Fibroblast of upper back skin (primary cell): ENCODE measurements around the gene TMEM144.
"Not testable (repeated sequence)": the region's sequence is repeated elsewhere in the genome, so short reads cannot be mapped to it uniquely, and the experiment has no call there.

Source experiments
- DNase-seq: peaks from one replicate; pipeline ENCODE4 v3.0.0-alpha.2; 2013

TMEM144 gene

DNA sequence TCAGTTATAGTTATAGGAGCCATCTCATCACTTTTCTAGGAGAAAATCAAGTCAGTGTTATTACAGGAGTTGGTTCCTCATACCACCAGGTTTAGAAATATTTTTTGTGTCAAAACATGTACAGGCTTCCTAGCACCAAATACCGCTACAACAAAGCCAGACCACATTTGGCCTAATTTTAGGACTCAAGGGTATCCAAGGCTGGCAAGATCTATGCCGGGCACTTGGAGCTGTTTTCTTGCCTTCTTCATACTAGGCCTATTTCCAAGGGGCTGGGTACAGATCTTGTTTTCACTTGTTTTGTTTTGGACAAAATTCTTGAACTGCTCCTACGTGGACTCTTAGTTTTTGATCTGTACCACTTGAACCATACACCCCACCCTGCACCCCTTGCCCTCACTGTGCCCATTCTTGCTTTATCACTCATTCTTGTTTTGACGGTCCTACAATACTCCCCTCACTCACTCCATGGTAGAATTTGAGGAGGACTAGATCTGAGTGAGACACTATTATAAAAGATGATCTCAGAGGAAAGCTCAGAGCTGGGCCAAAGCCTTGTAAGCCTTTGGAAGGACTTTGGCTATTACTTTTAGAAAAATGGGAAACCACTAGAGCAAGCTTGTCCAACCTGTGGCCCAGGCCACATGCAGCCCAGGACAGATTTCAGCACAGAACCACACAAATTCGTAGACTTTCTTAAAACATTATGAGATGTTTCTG lies 17.7 kb upstream of the TMEM144 start:
- no peak for DNase-seq

DNA sequence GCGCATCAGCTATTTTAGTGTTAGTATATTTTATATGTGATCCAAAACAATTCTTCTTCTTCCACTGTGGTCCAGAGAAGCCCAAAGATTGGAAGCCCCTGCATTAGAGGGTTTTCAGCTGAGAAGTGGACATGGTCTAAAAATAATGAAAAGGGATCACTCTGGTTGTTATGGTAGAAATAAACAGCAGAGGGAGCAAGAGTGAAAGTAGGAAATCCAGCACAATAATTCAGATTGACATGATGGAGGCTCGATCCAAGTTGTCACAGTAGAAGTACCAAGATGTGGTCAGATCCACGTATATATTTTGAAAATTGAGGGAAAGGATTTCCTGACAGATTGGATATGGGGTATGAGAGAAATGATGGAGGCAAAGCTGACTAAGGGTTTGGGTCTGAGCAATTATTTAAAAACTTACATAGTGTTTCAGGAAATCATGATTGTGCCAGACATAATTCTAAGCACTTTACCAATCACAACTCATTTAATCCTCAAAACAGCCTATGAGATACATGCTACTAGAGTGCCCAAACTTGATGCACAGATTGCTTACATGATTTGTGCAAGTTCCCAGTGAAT lies 17.0 kb upstream of the TMEM144 start:
- DNase-seq = peak; percentile 45

DNA sequence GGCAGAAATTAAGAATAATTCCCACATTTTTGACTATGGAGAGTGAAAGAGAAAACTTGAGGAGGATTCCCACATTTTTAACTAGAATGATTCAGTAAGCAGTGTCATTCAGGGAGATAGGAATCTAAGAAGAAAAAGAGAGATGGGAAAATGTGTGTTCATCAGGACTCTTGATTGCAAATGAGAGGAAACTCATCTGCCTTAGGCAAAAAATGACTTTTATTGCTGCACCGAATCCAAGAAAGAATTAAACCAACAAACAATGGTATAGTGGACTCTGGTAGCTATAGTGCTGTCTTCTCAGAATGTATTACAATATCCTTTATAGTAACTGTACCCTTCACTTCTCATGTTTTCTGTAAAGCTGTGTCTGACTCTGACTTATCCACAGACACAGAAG lies 15.0 kb upstream of the TMEM144 start:
- no peak for DNase-seq

DNA sequence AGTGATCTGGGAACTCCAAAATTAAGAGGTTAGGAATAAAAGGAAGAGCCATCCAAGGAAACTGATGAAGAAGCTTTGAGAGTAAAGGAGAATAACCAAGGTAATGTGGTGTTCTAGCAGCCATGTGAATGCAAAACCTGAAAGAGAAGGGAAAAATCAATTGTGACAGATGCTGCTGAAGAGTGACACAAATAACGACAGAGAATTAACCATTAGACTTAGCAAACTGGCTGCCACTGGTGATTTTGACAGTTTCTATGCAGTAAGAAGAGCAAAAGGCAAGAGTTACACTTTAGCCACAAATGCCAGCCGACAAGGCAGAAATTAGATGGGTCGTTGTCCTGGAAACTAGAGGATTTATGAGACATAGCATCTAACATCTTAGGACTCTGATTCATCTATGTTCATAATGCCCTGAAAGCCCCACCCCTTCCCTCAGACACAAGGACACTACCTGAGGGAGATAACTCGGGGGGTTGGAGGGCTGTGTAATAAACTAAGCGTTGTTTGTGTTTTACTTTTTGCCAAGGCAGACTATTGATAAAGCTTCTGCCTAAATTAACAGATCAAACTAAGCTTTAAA lies 13.0 kb upstream of the TMEM144 start:
- no peak for DNase-seq

DNA sequence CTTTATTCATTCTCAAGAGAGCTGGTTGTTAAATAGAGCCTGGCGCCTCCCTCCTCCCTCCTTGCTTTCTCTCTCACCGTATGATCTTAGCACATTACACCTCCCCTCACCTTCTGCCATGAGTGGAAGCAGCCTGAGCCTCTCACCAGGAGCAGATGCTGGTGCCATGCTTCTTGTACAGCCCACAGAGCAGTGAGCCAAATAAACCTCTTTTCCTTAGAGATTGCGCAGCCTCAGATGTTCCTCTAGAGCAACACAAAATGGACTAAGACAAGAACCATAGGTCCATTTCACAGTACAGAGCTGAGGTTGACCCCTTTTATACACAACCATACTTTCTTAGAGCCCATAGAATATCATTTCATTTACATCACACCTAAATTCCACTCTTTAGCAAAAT lies 10.1 kb upstream of the TMEM144 start:
- DNase-seq = no peak

DNA sequence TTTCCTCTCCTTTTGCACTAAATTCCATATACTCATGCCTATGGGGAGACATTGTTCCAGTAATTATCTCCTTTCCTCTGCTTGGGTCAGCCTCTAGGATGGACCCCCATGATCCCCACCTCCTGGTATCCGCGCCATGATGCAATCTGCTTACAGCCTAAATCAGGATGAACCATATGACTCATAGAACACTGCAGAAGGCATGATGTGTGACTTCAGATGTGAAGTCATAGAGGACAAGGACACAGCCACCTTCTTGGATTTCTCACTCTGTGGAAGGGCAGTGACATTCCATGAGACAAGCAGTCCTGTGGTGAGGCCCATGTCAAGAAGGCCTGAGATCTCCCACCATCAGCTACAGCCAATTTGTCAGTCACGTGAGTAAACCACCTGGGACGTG lies 9.0 kb upstream of the TMEM144 start:
- no peak for DNase-seq

DNA sequence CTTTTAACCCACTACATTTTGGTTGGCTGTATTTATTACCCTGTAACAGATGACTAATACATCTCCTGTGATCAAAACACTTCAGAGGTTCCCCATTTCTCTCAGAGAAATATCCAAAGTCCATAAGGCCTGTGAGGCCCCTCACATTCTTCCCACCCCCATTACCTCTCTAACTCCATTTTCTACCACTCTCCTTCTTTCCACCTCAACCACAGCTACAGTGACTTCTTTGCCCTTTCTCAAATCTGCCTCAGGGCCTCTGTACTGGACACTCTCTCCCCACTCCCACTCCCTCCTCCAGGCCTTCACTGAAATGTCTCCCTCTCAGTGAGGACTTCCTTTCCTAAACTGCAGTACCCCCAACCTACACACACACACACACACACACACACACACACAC lies 8.4 kb upstream of the TMEM144 start:
- DNase-seq = no peak

DNA sequence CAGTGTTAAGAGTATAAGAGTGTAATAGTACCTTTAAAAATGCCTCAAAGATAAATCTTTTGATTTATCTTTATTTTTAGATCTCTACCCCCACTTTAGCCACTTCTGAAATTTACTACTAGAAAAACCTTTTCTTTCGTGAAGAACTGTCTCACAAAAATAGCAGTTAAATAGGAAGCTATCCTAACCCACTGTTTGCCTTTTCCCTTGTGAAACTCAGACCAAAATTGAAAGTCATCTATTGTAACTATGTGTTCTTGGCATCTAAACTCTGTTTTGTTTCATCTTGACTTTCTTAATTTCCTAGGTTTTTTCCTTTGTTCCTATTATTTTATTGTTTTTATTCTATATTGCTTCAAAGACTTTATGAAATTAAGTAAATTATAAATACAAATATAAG lies 7.8 kb upstream of the TMEM144 start:
- DNase-seq = no peak

DNA sequence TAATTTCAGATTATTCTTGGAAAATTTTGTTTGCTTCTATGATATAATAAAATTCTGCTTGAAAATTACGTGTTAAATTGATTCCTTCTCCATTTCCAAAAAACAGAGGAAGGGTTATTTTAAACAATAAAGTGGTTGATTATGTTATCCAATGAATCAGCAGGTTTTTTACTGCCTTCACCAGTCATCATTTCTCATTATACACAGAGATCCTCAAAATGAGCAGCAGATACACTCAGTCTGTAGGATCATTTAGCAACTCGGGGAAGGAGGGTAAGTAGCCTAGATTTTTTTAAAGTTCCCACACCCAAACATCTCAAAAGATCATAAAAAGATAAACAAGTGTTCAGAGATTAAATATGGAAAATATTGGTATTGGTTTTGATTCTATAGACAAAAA lies 6.8 kb upstream of the TMEM144 start:
- DNase-seq = no peak

DNA sequence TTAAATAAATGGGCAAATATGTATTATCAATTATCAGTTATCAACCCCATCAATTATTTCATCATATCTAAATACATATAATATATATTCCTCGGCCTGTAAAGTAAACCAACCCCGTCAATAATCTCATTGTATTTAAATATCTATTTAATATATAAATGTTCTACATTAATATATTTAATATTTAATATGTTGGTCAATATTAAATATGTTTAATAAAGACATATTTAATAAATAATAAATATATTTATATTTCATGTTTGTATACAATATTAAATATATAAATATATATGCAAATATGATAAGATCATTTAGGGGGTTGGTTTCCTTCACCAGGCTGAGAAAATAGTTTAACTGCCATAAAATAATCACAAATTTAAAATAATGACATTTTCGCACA lies 6.4 kb upstream of the TMEM144 start:
- no peak for DNase-seq

DNA sequence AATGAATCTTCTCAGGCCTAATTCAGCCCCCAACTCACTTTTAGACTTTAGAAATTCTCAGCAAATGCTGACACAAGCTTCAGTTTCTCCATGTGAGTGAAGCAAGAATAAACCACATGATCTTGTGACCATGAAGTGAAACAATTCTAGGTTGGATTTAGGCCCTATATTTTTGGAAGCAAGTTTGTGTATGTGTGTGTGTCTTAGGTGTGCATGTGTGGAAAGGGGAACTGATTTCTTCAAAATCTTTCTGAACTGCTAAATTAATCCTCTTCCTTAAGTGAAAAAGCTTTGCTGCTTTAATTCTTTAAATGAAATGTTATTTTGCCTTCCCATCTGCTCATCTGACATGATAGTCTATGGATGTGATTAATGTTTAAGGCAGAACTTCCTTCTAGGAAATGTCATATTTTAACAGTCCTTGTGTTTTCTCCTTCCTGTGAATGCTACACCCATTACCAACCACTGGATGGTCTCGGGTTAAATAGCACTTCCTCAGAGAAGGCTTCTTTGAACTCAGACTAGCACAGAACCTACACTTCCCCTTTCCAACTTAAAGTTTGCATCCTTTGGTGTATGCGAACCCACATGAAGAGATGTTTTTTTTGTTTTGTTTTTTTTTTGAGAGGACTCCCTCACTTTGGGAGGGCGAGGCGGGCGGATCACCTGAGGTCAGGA lies 1.2 kb upstream of the TMEM144 start:
- no peak for DNase-seq

DNA sequence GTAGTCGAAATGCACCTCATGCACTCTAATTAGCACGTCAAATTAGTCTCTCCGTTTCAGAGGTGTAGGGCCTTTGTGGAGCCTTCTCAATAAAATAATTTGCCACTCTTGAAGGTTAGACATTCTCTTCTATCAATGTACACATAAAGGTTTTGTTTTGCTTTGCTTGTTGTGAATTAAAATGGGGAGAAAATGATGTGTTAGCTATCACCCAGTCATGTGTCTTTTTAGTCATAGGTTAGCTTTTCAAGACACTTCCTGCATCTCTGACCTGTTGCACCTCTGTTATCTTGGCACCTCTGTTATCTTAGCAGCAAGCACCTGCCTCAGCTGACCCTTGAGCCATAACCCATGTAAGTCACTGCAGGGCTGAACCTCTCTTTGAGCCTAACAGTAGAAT lies 936 bp downstream of the TMEM144 start:
- DNase-seq = no peak

DNA sequence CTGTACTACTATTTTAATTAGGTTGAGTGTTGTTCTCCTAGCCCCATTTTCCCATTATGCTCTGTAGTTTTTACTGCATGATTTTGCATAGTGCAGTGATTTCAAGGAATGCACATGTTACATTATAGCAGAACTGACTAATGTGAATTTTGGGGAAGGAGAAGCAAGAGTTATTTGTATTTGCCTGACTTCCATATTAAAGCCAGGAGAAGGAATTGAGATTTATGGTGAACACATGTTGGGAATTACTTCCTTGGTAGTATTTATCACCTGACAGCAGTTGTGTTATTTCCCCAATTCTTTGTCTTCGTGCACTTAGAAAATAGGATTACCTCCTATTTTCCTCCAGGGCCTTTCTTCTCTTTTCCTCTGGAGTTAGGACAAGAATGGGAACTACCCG lies 3.2 kb downstream of the TMEM144 start:
- no peak for DNase-seq

DNA sequence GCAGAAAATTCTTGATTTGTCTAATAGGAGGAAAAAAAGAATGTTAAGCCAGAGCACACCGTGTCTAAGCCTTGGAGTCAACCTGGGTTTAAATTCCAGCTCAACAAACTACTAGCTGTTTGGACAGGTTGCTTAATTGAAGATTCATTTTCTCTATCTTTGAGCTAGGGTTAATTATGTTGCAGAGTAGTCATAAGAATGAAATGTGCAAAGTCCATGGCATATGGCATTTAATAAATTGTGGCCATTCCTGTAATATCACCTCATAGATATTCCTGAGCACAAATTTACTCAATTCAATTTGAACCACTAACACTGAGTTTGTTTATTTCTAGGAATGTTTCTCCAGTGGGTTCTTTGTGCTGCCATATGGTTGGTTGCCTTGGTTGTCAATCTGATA lies 4.6 kb downstream of the TMEM144 start:
- DNase-seq = no peak

DNA sequence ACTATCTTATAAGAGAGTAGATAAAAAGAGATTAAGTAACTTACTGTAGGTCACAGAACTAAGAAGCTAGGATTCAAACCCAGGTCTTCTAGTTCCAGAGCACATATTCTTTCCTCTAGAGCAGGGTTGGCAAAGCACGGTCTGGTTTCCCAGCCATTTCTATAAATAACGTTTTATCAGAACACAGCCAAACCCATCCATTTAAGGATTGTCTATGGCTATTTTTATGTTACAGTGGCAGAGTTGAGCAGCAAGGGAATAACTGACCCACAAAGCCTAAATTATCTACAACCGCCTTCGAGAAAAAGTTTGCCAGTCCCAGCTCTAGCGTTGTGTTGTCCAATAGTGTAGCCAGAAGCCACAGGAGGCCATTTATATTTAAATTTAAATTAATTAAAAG lies 7.5 kb downstream of the TMEM144 start:
- no peak for DNase-seq

DNA sequence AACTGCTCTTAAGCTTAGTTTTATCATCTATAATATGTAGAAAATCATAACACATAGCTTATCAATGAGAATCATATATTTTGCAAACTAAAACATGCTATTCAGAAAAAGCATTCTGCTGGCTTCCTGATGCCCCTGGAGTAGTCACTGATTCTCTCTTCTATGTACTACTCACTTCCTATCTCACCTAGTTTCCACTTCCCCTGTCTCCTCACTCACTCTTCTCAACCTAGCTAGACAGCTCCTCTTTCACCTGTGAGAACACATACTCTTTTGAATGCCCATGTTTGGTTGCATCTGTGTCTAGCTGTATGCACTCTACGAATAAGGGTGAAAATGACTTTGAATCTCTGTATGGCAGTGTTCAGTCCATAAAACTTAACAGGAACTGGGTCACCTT lies 9.3 kb downstream of the TMEM144 start:
- DNase-seq = no peak

DNA sequence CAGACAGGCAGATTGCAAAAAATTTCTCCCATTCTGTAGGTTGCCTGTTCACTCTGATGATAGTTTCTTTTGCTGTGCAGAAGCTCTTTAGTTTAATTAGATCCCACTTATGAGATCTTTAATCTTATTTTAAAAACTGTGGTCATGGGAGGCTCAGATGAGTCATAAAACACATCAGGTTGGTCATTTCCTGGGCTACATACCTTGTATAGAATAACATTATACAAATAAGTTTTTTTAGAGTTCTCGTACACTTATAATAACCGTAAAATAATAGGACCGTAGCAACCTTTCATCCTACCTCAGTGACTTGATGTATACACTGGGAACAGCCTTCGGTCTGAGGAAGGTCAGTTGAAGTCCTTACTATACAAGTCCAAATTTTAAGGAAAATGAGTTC lies 14.0 kb downstream of the TMEM144 start:
- DNase-seq = not testable (repeated sequence)

DNA sequence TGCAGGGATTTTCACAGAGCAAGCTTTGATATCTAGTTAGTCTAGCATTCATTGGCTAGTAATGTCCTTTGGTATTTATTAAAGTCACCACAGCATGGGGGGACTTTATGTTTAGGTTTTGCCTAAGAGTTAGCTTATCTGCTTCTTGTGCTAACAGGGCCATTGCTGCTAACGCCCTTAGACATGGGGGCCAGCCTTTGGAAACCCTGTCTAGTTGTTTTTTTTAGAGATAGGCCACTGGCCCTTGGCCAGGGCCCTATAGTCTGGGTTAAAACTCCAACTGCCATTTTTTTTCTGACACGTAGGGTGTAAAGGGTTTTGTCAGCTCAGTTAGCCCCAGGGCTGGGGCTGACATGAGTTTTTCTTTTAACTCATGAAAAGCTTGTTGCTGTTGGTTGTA lies 14.7 kb downstream of the TMEM144 start:
- not testable (repeated sequence) for DNase-seq

DNA sequence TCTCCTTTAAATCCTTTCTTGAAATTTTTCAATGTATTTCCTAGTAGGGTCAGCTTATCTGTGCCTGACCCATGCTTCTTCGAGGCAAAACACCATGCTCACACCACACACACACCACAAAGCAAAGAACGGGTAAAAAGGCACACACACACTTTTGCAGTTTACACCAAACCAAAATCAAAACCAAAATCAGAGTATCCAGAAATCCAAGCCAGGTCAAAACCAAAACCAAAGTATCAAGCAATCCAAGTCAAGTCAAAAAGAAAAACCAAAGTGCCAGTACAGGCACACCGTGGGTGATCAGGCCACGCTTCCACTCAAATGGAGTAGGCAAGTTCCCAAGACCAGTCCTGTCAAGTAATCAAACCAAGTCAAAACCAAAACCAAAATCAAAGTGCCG lies 17.6 kb downstream of the TMEM144 start:
- DNase-seq = not testable (repeated sequence)

DNA sequence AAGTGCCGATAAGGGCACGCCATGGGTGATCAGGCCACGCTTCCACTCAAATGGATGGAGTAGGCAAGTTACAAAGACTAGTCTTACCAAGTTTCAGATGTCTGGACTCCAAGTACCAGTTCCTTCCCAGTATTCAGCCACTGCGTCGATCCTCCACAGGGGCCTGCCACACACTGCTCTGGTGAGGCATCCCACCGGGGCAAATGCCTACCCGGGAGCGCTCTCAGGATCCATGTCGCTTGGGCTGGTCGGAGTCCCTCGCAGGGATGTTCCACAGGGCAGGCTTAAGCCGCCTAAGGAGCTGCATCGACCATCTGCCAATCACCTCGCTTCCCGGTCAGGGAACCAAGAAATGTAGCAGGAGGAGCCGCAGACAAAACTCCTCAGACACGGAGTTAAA lies 18.1 kb downstream of the TMEM144 start:
- not testable (repeated sequence) for DNase-seq

DNA sequence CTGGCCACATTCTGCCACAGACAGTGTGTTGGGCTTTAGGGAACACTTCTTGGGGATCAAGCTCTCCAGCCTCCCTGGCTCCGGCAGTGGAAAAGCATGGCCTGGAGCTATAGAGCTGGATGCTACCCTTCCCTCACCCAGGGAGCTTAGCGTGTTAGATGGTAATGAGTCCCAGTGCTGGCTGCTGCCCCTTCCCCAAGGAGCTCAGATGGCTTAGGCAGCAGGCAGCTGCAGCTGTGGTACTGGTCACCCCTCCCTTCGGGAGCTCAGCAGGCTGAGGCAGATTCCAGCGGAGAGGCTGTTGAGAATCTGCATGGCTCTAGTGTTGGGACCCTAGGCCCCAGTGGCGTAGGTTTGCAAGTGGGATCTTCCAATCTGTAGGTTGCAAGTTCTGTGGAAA lies 19.5 kb downstream of the TMEM144 start:
- DNase-seq = no peak

DNA sequence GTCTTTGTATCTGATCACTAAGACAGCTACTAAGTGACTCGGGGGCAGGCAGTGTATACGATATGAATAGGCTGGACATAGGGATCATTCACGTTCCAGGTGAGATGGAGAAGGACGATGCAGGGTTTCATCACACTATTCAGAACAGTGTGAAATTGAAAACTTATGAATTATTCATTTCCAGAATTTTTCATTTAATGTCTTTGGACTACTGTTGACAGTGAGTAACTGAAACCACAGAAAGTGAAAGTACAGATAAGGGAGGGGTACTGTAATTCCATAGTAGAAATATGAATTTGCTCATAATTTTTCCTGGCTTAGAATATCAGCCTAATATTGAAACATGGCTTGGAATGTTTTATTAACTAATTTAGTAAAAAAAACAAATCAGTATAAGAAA lies 24.4 kb downstream of the TMEM144 start:
- DNase-seq = no peak

DNA sequence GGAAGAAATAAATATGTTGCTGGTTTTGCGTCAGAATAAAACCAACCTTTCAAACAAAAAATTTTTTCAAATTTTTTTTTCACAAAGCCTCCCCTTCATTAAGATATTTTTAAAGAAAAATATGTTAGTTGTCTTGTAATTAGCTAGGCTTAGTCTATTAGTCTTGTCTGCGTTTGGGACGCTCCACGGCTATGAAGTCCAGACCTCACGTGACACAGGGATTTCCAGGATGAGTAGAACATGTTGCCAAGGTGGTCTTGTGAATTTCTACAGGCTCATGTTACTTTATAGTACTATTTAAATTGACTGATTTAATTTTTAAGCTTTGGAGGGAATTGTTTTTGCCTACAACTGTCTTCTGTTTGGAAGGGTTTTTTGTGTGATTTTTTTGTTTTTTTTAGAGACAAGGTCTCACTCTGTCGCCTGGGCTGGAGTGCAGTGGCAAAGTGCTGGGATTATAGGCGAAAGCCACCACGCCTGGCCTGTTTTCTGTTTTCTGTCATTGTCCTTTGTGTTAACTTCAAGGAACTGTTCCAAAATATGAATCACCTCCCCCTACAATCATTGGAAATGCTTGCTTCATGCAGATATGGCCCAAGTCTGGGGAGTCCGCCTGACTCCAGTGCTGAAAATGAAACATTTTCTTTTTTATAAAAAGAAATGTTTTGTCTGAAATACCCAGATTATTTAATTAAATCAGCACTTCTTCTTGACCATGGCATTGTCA lies 26.2 kb downstream of the TMEM144 start:
- no peak for DNase-seq

DNA sequence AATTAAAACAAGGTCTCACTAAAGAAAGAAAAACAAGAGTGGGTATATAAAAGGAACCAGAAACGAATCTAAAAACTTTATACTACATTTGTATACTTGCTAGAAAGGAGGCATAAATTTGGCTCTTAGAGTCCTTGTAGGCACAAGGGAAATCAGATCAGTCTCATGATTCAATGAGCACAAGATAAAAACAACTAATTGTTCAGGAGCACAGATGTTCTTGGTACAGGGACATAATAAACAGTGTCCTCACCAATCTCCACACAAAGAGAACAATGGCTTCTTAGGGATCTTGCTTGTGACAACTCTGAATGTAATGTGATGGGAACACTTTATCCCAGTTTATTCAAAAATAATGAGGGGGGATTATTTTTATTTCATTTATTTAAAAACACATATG lies 28.3 kb downstream of the TMEM144 start:
- DNase-seq = no peak
